CD4-positive, alpha-beta T cell treated with Interleukin-6 for 4 hours (primary cell): ENCODE measurements around the gene PDGFC.

ENCODE experiments used
- DNase-seq: peaks from one replicate; pipeline ENCODE4 v3.0.0-alpha.2; 2020; ENCODE audit warnings: mixed read lengths

PDGFC gene

GRCh38 chr4:156732634-156733033 is 239.0 kb downstream of the PDGFC start:
- no peak for DNase-seq

GRCh38 chr4:156729416-156729815 is 242.2 kb downstream of the PDGFC start:
- DNase-seq: no peak

GRCh38 chr4:156725257-156725656 is 246.3 kb downstream of the PDGFC start:
- DNase-seq: no peak

- DNase-seq: no peak
These were observed 247.5 kb downstream of the PDGFC start for GRCh38 chr4:156723951-156724668.

GRCh38 chr4:156718226-156718625 is 253.4 kb downstream of the PDGFC start:
- no peak for DNase-seq

GRCh38 chr4:156711193-156711590 is 260.4 kb downstream of the PDGFC start:
- no peak for DNase-seq
